Stomach smooth muscle (tissue), 2 donors: ENCODE results near the gene SMNDC1.

Experiments used
- H3K27ac ChIP-seq: one replicate; pipeline ENCODE4 v1.7.0; 2013; ENCODE audit warnings: mild to moderate bottlenecking, low read length, inconsistent platforms
- H3K27me3 ChIP-seq, 2 donors: one replicate each; pipeline ENCODE4 v1.7.0; 2013; ENCODE audit warnings: low read length in 2 of 2; ENCODE audit not compliant: insufficient read depth in 2 of 2, control insufficient read depth in 1 of 2
- H3K36me3 ChIP-seq, 2 donors: one replicate each; pipeline ENCODE4 v1.7.0; 2013; ENCODE audit warnings: low read length in 2 of 2; ENCODE audit not compliant: control insufficient read depth in 2 of 2, insufficient read depth in 2 of 2
- H3K4me1 ChIP-seq: one replicate; pipeline ENCODE4 v1.7.0; 2013; ENCODE audit warnings: low read length; ENCODE audit not compliant: control insufficient read depth, insufficient read depth
- H3K4me3 ChIP-seq, 2 donors: one replicate each; pipeline ENCODE4 v1.7.0; 2013; ENCODE audit warnings: low read length in 2 of 2
- H3K9ac ChIP-seq, 2 donors: one replicate each; pipeline ENCODE4 v1.7.0; 2013; ENCODE audit warnings: low read length in 2 of 2, mild to moderate bottlenecking in 1 of 2
- H3K9me3 ChIP-seq, 2 donors: one replicate each; pipeline ENCODE4 v1.7.0; 2013; ENCODE audit warnings: low read length in 2 of 2; ENCODE audit not compliant: control insufficient read depth in 2 of 2
- donor health status: healthy.
- donor health status: Pancreatic carcinoma.

The SMNDC1 gene

DNA sequence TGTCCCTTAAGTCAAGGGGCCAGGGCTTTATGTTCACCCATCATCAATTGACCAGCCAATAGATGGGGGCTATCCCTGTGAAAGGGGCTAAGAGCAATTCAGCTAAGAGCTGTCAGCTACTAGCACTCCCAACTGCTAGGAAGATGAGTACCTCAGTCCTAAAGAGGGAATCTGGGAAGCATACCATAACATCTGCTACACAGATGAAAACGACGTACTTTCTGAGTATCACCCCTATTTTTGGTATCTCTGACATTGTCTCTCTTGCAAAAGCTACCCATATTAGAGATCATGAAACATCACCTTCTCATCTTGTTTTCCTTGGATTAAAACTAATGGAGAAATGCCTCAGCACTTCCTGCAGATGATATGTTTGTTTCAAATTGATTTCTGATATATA, 7.5 kb upstream of the SMNDC1 start:
- Histone ChIP-seq H3K36me3 (no peaks in the 10 kb centered on the region), H3K9me3 (no peaks in the 10 kb centered on the region)

DNA sequence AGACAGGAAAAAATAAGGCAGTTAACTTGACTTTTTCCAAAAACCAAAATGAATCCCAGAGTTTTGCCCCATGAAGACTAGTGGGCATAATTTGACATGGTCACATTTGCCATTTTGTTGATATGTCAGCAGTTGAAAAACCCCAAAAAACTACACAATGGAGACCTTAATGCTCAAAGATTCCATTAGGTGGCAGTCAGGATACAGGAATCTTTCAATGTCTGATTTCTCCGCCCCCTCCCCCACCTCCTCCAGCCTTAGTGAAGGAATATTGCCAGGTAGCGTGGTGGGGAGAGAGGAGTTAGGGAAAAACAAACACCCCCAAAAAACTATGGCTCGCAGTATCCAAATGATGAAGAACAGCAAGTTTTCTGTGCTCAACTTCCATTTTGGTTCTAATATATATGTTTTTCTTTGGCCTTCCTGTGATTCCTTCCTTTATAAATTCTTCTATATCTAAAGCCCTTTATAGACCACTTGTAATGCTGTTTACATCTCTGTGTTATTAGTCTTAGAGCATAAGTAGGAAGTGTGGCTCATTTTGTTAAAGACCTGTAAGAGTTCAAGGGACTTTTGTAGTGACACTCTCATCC, 6.7 kb upstream of the SMNDC1 start:
- no peak overlapping the region for H3K4me3 ChIP-seq
- no peak overlapping the region for H3K9ac ChIP-seq
- H3K4me1 ChIP-seq, result peaks cover 13% of the 10 kb centered on the region
- H3K27ac ChIP-seq, result no peak overlapping the region
- no peaks in the 10 kb centered on the region for H3K27me3 ChIP-seq
- no peaks in the 10 kb centered on the region for H3K36me3 ChIP-seq
- no peaks in the 10 kb centered on the region for H3K9me3 ChIP-seq

More for the DNA sequence above, 7.5 kb upstream of the SMNDC1 start:
- Histone ChIP-seq H3K4me1 (peaks cover 13% of the 10 kb centered on the region), H3K4me3 (no peak overlapping the region), H3K9ac (no peak overlapping the region), H3K27ac (no peak overlapping the region), H3K27me3 (no peaks in the 10 kb centered on the region)

DNA sequence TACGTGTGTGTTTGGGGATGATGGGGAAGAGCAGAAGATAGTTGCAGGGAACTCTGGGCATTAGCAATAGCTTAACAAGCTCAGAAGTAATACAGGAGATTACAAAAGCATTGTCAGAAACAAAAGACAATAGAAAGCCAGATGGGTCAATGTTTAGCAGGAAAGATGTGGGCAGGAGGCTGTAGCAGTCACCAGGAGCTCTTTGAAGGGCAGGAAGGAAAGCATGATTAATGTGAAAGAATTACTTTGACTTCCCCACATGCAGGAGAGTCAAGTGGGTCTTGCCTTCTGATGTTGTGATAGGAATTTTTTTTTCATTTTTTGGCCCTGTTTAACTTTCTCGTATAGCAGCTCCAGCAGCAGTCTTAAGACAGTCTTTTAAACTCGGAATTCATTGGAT, 6.0 kb upstream of the SMNDC1 start:
- no peak overlapping the region for H3K4me3 ChIP-seq
- no peaks in the 10 kb centered on the region for H3K9me3 ChIP-seq
- H3K27ac ChIP-seq, result no peak overlapping the region
- H3K9ac ChIP-seq, result no peak overlapping the region
- H3K4me1 ChIP-seq, result peaks cover 13% of the 10 kb centered on the region
- no peaks in the 10 kb centered on the region for H3K27me3 ChIP-seq
- H3K36me3 ChIP-seq, result no peaks in the 10 kb centered on the region

DNA sequence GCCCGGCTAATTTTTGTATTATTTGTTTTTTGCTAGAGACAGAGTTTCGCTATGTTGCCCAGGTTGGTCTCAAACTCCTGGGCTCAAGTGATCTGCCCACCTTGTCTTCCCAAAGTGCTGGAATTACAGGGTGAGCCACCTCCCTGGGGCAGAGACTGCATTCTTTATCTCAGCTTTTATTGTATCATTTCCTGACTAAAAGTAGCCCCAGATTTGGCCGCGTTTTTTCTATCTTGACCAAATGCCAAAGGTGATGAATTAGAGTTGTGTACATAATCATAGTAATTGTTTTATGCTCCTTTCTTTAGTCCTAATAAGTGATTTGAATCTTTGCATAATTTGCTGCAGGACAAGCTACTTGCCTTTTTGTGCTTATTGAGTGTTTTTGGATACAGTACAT, 3.1 kb upstream of the SMNDC1 start:
- H3K4me3 ChIP-seq, result no peak overlapping the region
- no peak overlapping the region for H3K9ac ChIP-seq
- H3K27me3 ChIP-seq, result no peaks in the 10 kb centered on the region
- no peaks in the 10 kb centered on the region for H3K9me3 ChIP-seq
- no peak overlapping the region for H3K27ac ChIP-seq
- peaks cover 10% of the 10 kb centered on the region for H3K4me1 ChIP-seq
- no peaks in the 10 kb centered on the region for H3K36me3 ChIP-seq

DNA sequence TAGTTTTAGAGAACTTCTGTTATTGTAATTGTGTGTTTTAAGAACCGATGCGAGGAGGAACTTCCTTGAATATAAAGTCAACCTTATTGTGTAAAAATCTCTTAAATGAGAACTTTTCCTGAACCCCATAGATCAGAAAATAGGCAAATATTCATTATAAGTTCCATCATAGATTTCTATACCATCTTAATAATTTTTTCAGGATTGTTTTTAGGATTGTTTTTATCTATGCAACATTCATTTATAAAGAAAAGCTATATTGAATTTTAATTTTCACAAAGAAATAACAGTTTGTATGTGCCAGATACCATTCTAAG, 1.7 kb upstream of the SMNDC1 start:
- Histone ChIP-seq H3K27ac (no peak overlapping the region), H3K9me3 (no peaks in the 10 kb centered on the region), H3K9ac (no peak overlapping the region), H3K27me3 (no peaks in the 10 kb centered on the region), H3K36me3 (peaks cover 6 to 10% of the 10 kb centered on the region in 2 donors), H3K4me3 (no peak overlapping the region), H3K4me1 (peaks cover 6% of the 10 kb centered on the region)

DNA sequence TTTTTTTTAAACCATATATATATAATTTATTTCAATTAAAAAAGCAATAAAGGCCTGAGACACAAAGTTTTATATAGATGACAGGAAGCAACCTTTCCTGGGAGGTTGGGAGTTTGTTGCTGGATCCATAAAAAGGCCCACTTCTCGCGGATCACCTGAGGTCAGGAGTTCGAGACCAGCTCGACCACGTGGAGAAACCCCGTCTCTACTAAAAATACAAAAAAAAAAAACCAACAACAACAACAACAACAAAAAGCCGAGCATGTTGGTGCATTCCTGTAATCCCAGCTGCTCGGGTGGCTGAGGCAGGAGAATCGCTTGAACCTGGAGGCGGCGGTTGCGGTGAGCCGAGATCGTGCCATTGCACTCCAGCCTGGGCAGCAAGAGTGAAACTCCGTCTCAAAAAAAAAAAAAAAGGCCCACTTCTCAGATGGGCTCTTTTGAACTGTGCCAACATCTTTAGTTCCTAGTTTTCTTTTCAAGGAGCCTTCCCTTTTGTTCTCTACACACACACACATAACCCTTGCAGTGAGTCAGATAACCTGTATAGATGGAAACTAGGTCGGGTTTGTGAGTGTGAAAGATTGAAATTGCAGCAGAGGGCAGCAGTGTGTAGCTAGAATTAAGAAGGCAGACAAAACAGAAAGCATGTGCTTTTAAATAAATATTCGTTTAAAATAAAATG, 1.2 kb upstream of the SMNDC1 start:
- no peaks in the 10 kb centered on the region for H3K9me3 ChIP-seq
- H3K27me3 ChIP-seq, result no peaks in the 10 kb centered on the region
- peaks cover 11 to 14% of the 10 kb centered on the region in 2 donors for H3K36me3 ChIP-seq
- no peak overlapping the region for H3K4me3 ChIP-seq
- H3K9ac ChIP-seq, result peak overlapping the region in 1 of 2 donors; percentile 93
- peaks cover 6% of the 10 kb centered on the region for H3K4me1 ChIP-seq
- H3K27ac ChIP-seq, result no peak overlapping the region

DNA sequence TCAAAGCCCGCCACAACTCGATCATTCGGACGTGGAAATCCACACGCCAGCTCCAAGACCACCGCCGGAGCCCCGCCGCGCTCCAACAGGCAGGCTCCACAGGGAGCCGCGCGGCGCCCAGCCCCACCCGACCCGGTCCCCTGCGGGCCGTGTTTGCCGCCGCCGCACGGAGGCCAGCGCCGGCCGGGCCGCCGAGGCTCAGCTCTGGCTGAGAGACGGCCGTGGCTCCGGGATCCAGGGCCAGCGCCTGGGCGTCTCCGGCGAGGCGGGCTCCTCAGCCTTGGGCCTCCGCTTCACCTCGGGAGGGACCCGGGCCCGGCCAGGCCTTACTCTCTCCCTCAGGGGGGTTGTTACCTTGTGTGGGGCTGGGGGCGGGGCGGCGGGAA, 333 bp downstream of the SMNDC1 start:
- H3K9ac ChIP-seq, result peak overlapping the region; percentile 88 to 93
- H3K9me3 ChIP-seq, result no peaks in the 10 kb centered on the region
- peak overlapping the region; percentile 89 to 91 for H3K4me3 ChIP-seq
- peaks cover 13 to 25% of the 10 kb centered on the region in 2 donors for H3K36me3 ChIP-seq
- peak overlapping the region; percentile 84 for H3K27ac ChIP-seq
- no peaks in the 10 kb centered on the region for H3K27me3 ChIP-seq
- peaks cover 11% of the 10 kb centered on the region for H3K4me1 ChIP-seq

DNA sequence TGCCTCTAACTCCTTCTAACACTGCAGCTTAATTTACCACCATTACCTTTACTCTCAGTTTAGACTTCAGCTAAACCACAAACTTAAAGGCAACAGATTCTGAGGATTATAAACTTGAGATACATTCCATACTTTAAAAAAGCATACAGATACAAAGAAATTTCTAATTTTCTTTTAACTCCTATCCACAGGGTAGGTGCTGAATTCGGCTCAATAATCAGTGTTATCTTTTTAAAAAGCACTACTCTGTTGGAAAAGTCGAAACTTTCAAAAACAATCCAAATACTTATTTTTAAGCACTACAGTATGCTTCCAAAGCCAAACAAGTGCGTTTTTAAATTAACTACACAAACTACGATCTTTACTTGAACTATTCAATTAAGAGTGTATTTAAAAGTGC, 1.0 kb downstream of the SMNDC1 start:
- Histone ChIP-seq H3K4me3 (peak overlapping the region; percentile 89 to 91), H3K36me3 (peaks cover 17 to 32% of the 10 kb centered on the region in 2 donors), H3K9ac (peak overlapping the region; percentile 88 to 93), H3K27me3 (no peaks in the 10 kb centered on the region), H3K9me3 (no peaks in the 10 kb centered on the region), H3K27ac (no peak overlapping the region), H3K4me1 (peaks cover 11% of the 10 kb centered on the region)

DNA sequence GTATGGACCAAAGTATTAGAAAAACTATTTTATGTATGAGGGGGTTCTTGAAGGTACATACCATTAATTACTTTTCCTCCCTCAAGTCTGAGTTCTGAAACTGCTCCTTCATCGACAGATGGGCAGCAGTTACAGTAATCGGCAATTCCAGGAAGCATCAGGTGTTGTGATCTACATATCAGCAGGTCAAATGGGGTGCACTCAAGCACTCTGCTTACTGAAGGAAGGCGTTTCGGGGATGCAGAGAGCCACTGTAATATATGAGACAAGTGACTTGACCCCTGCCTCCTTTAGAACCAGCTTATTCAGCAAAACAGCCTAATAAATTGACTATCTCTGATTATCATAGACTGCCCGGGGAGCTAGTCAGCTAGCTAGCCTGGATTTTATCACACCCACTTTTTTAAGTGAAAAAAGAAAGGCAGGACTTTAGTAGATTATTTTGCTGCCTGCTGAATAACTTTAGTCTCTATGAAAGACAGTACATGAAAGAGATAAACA, 4.2 kb downstream of the SMNDC1 start:
- peaks cover 36 to 54% of the 10 kb centered on the region in 2 donors for H3K36me3 ChIP-seq
- H3K9me3 ChIP-seq, result no peaks in the 10 kb centered on the region
- H3K9ac ChIP-seq, result peak overlapping the region in 1 of 2 donors; percentile 7
- H3K27ac ChIP-seq, result no peak overlapping the region
- no peaks in the 10 kb centered on the region for H3K27me3 ChIP-seq
- no peak overlapping the region for H3K4me3 ChIP-seq
- peaks cover 11% of the 10 kb centered on the region for H3K4me1 ChIP-seq

DNA sequence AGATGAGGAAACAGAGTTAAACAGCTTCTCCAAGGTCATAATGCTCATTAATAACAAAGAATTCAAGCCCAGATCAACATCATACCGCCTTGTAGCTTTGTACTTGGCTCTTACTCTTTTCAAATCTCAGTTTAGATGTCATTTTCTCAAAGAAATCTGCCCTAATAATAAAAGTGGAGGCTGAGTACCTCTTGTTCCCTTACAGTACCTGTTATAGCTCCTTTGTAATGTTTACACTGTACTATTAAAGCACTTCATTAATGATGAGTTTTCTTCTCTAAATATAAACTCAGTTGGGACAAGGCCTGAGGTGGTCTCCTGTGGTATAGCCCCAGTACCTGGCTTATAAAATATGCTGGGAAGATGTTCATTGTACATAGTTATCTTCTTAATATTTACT, 7.8 kb downstream of the SMNDC1 start:
- peaks cover 5% of the 10 kb centered on the region for H3K4me1 ChIP-seq
- H3K4me3 ChIP-seq, result no peak overlapping the region
- no peaks in the 10 kb centered on the region for H3K27me3 ChIP-seq
- H3K27ac ChIP-seq, result no peak overlapping the region
- H3K9me3 ChIP-seq, result no peaks in the 10 kb centered on the region
- H3K36me3 ChIP-seq, result peaks cover 42 to 63% of the 10 kb centered on the region in 2 donors
- no peak overlapping the region for H3K9ac ChIP-seq

DNA sequence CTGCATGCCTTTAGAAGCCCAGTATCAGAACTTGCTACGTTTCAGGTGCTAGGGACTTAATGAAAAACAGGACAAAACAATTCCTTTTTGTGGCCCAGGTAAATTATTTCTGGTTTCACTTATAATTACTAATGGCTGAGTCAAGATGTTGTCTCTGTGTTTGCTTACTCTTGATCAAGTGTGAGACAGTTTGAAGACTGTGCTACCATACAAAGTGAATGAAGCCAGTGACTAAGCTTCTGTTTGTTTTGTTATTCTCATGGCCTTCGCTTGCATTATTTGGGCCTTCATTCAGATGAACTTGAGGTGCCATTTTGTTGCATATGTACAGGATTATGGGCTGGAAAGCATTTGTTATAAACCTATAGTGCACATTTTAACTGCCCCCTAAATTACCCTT, 17.9 kb downstream of the SMNDC1 start:
- Histone ChIP-seq H3K9ac (no peak overlapping the region), H3K9me3 (no peaks in the 10 kb centered on the region), H3K27me3 (no peaks in the 10 kb centered on the region), H3K36me3 (peaks cover 18 to 41% of the 10 kb centered on the region in 2 donors), H3K27ac (no peak overlapping the region), H3K4me3 (no peak overlapping the region), H3K4me1 (no peaks in the 10 kb centered on the region)
